HG03442 (cell line): Measurements from ENCODE around the gene GSTP1.
"Not testable (repeated sequence)": the region's sequence is repeated elsewhere in the genome, so short reads cannot be mapped to it uniquely, and the experiment has no call there.

ENCODE experiments used
- ATAC-seq: cut with Tn5 transposase; IDR thresholded peaks from one replicate; pipeline ENCODE4 v1.9.1; 2021; ENCODE audit warnings: mild to moderate bottlenecking, moderate library complexity; ENCODE audit not compliant: unreplicated experiment

Gene GSTP1

GRCh38 chr11:67583247-67584204 lies at the start of gene GSTP1:
TSS of gene GSTP1 (plus strand) at chr11:67583812. CDS start at chr11:67583844, 32 bp downstream.
- peak; percentile 71 for ATAC-seq

GRCh38 chr11:67534070-67534679 lies 49.4 kb upstream of the GSTP1 start:
- no peak for ATAC-seq

- ATAC-seq = no peak
These were observed 48.1 kb upstream of the GSTP1 start for GRCh38 chr11:67535561-67535960.

DNA sequence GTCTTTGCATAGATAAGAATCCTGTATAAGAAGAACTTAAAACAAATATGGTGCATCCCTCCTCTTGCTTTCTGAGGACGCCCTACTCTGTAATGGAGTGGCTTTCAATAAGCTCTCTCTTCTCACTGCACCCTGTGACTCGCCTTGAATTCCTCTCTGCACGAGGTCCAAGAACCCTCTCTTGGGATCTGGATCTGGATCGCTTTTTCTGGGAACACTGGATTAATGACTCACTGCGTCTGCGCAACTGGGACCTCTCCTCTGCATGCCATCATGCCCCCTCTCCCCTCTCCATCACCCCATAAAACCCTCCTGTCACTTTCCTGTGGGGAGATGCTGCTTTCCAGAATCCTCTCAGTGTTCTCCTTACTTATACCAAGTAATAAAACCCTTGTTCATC lies 45.3 kb upstream of the GSTP1 start:
- ATAC-seq = no peak

- ATAC-seq = no peak
These were observed 44.6 kb upstream of the GSTP1 start for GRCh38 chr11:67538823-67539505.

DNA sequence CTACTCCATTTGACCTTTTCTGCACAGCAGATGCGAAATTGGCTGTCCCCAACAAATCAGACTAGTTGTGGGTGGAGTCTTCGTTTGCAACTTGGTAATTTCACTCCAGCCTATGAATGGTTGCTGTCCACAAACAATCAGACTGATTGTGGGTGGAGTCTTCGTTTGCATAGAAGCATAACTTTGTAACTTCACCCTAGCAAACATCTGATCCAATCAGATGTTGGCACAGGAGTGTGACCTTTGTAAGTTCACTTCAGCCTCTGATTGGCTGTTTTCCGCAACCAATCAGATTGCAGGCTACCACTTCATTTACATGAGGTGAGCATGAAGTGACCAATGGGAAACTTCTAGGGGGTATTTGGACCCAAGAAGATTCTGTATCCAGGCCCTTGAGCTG lies 44.1 kb upstream of the GSTP1 start:
- ATAC-seq = no peak

GRCh38 chr11:67541198-67541597 lies 42.4 kb upstream of the GSTP1 start:
- no peak for ATAC-seq

DNA sequence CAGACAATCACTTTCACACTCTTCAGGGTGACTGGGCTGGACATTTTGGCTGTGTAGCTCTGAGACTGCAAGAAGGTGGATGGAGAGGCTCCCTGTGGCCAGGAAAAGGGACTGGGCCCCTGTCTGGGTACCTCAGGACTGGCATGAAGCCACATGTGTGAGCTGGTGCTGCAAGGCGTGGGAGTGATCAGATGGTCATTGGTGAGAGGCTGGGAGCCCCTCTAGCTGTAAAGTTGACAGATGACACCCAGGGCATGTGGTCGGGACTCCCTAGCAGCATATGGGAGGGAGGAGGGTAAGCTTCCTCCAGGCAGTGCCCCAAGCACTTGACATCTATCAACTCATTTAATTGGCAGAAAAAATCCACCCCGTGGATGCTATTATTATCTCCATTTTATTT lies 41.4 kb upstream of the GSTP1 start:
- no peak for ATAC-seq

- no peak for ATAC-seq
These were observed 40.6 kb upstream of the GSTP1 start for GRCh38 chr11:67542971-67543370.

GRCh38 chr11:67543585-67543984 lies 40.0 kb upstream of the GSTP1 start:
- no peak for ATAC-seq

DNA sequence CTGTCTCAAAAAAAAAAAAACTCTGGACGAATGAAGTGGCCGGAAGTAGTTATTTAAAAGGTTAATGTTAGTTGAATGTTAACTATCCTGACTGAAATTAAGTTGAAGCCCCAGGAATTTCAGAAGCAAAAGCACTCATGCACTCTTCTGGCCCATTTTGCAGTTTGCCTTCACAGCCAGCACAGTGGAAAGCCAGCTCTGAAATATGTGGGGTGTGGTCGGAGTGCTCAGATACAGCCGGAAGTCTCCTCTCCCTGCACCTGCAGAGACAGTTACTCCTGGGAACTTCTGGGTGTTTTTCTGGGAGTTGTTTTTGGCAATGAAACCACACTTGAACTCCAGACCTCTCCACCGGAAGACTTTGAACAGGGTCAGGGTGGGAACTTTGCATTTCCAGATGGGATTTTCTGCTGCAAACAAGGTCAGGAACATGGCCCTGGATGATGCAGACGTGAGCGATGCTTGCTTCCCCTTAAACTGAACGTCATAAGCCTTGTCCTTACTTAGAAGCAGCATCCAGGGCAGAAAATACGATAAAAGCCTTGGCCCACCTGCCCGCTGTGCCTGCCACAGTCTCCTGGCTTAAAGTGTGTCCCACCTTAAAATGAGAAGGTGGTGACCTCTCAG lies 38.9 kb upstream of the GSTP1 start:
- no peak for ATAC-seq

DNA sequence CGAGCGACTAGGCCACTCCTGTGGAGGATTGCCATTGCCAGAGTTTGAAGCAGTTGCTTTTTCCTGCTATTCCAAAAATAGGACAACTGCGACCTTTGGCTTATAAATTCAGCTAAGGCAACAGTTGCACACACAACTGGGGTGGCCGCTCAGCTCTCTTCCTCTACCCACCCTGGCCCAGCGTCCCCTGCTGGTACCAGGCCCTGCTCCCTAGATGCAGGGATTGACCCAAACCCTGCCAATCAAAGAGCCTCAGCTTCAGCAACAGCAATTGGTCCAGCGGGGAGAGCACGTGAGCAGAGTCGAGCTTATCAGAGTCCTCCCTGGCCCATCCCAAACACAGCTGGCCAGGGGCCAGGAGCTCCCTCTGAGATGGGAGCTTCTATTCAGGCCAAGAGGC lies 38.3 kb upstream of the GSTP1 start:
- ATAC-seq = no peak

DNA sequence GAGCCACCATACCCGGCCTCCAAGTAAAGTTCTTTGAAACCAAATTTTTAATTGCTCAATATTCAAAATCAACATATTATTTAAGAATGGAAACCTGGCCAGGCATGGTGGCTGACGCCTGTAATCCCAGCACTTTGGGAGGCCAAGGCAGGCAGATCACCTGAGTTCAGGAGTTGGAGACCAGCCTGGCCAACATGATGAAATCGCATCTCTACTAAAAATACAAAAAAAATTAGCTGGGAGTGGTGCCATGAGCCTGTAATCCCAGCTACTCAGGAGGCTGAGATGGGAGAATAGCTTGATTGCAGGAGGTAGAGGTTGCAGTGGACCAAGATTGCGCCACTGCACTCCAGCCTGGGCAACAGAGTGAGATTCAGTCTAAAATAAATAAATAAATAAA lies 35.5 kb upstream of the GSTP1 start:
- ATAC-seq = not testable (repeated sequence)

DNA sequence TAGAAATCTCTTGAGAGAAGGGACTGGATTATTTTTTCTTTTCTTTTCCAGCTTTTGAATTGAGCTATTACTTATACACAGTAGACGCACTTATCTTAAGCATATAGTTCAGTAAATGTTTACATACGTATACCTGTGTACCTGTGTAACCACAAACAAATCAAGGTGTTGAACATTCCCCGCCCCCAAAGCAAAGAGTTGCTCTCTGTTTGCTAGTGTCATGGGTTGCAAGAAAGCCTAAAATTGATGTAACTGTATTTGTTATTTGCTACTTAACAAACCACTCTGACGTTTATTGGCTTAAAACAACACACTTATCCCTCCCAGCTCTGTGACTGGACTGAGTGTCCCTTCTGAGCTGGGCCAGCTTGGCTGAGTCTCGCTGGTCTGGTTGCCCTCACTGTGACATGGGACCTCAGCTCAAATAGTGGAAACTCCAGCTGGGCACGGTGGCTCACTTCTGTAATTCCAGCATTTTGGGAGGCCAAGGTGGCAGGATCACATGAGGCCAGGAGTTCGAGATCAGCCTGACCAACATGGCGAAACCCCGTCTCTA lies 35.0 kb upstream of the GSTP1 start:
- no peak for ATAC-seq

- no peak for ATAC-seq
These were observed 32.5 kb upstream of the GSTP1 start for GRCh38 chr11:67551127-67551526.

GRCh38 chr11:67551697-67552096 lies 31.9 kb upstream of the GSTP1 start:
- ATAC-seq = not testable (repeated sequence)

DNA sequence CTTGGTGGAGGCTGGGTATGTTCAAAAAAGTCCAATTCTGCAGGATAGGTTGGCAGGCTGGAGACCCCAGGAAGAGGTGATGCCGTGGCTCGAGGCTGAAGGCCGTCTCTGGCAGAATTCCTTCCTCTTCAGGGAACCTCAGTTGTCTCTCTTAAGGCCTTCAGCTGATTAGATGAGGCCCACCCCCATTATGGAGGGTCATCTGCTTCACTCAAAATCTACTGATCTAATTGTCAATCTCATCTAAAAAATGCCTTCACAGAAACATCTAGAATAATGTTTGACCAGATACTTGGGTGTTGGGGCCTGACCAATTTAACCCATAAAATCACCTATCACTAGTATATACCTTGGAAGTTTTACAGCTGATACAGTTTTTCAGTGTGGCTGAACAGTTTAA lies 27.4 kb upstream of the GSTP1 start:
- no peak for ATAC-seq

DNA sequence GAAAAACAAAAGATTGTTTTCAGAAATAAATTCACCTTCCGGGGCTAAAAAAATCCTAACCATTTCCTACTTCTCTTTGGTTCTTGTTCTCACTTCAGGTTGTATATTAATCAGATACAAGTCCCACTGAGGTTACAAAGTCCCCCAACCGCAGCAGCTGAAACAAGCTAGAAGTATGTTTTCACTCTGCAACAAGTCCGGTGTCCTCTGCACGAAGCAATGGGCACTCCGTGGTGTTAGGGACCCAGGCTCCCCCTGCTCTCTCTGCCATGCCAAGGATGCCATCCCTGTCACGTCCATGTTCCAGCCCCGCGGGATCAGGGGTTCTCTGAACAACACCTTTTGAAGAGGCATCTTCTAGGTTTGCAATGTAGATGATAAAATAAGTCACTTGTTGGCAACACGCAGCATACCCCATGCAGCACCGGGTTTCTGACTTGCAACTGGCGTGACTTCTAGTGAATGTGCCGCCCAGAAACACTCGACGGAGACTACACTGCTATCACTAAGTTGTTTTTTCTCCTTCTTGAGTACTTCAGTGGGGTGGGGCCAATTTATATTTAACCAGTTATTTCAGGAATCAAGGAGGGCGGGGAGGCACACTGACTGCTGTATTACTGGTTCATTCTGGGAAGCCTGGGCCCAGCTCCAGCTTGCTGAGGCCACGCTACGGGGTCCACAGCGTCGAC lies 25.4 kb upstream of the GSTP1 start:
- ATAC-seq = no peak

DNA sequence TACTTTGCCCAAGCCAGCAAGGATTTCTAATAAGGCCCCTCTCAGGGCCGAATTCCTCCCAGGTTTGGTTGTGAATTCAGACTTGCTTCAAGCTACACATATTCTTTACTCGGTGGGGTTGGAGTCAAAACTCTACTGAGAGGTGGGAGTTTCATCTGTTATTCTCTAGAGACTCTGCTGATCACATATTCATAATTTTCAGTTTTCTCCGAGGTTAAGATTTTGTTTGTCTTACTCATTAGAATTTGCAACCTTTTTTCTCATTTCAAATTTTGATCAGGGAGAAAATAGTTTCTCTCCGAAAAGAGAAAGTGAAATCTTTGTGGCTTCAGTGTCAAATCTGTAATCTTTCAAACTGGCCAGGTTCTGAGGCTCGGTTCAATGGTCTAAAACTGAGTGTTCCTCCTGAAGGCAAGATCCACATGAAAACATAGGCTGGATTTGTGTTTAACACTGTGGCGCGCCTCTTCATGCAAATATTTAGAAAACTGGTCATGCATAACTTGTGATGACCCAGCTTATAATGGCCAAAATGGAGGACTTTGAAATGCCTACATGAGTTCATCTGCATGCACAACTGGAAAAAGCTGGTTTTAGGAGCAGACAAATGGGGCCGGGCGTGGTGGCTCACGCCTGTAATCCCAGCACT lies 21.5 kb upstream of the GSTP1 start:
- ATAC-seq = peak; percentile 65
